GM20431 (cell line): Measurements from ENCODE around the gene SMYD2.

Source experiments
- in situ Hi-C: fragments of 300-500 bp; cut with MseI, MboI; formaldehyde crosslinking; loops from one replicate; pipeline ENCODE4 v1.15.0; 2020; ENCODE audit warnings: low sequenced_read_pairs; ENCODE audit not compliant: unreplicated experiment

SMYD2 gene, protein sequence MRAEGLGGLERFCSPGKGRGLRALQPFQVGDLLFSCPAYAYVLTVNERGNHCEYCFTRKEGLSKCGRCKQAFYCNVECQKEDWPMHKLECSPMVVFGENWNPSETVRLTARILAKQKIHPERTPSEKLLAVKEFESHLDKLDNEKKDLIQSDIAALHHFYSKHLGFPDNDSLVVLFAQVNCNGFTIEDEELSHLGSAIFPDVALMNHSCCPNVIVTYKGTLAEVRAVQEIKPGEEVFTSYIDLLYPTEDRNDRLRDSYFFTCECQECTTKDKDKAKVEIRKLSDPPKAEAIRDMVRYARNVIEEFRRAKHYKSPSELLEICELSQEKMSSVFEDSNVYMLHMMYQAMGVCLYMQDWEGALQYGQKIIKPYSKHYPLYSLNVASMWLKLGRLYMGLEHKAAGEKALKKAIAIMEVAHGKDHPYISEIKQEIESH

GRCh38 chr1:214281021-214281719, at the start of gene SMYD2:
Gene SMYD2 (plus strand): TSS chr1:214281159. CDS start chr1:214281255, 96 bp downstream.
- in situ Hi-C loops, result no loop called here

DNA sequence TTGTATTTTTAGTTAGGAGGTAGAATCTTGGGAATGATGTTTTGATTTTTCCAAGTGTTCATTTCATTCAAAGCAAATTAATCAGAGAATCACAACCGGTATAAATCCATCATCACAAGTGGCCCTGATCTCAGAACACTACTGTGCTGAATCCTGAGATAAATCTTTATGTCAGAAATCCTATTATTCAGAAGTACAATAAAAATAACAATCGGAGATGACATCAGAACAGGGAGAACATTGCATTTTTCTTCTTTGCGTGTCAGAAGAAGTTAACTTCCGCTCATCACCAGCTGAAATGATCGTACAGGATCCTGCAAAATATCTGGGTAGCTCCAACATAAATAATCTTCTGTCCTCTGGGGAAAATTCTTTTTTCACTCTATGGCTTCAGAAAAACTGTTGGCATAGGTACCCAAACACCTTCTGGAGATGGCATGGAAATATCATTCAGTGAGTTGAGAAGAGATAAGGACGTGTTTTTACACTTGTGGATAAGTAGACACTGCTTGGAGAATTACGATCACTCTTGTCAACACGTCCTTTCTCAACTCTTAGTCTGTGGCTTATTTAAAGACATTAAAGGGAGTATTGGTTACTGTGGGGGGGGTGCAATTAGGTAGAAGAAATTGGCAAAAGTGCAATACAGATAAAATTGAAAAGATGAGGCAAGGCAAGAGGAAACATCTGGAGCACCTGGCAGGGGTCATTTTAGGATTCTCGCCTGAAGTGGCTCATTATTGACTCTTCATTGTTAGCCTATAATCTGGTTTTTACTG, 46.9 kb upstream of the SMYD2 start:
- in situ Hi-C loops, result no loop called here

DNA sequence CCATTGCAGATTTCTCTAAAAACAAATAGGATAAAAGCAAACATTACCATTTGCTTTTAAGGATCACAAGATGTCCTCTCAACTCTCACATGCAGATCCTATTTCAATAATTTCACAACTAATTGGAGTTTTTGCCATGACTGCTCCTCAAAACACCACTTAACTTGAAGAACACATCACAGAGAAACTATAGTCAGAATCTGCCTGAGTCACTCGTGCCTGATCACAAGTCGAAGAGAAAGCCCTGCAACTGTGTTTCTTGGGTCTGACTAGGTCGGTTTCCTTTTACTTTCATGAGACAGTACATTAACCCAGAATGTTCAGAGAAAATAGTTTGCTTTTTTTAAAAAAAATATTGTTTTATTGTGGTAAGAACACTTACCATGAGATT, 46.3 kb upstream of the SMYD2 start:
- in situ Hi-C loops, result no loop called here

DNA sequence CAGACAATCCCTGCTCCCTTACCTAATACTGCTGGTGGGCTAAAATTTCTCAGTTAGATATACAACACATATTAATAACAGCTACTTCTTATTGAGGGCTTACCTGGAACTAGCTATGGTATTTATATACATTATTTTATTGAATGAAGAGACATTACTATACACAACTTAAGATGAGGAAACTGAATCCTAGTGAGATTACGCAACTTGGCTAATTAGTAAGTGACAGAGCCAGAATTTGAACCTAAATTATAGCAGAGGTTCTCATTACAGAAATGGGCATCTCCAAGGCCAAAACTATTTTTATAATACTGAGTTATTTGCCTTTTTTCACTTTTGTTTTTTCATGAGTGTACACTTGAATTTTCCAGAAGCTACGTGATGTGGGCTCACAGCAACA, 44.5 kb upstream of the SMYD2 start:
- in situ Hi-C loops, result no loop called here

- in situ Hi-C loops, result no loop called here
These were observed 39.9 kb upstream of the SMYD2 start for GRCh38 chr1:214241060-214241459.

GRCh38 chr1:214244252-214244651, 36.7 kb upstream of the SMYD2 start:
- in situ Hi-C loops, result no loop called here

GRCh38 chr1:214244841-214245240, 36.1 kb upstream of the SMYD2 start:
- in situ Hi-C loops, result no loop called here

DNA sequence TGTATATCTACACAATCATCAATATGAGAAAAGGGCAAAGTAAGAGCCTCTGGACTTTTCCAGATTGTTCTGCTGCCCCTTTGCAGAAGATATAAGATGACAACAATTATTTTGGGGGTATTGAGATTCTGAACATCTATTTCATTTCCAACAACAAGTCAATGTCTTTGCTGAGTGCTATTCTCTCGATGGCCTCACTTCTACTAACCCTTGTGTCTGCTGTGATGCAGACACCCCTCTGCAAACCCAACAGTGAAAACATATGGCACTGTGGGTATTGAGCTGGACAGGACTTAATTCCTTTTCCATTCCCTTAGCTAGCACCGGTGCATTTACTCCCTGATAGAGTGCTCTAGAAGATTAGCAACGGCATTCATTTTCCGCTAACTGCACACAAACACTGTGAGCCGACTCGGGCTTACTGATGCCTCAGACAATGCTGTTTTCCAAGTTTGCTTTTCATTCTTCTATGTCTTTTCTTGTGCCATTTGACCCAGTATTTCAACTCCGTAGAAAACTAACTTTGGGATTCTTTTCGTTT, 33.4 kb upstream of the SMYD2 start:
- in situ Hi-C loops, result no loop called here

- in situ Hi-C loops, result no loop called here
These were observed 32.5 kb upstream of the SMYD2 start for GRCh38 chr1:214248311-214249085.

DNA sequence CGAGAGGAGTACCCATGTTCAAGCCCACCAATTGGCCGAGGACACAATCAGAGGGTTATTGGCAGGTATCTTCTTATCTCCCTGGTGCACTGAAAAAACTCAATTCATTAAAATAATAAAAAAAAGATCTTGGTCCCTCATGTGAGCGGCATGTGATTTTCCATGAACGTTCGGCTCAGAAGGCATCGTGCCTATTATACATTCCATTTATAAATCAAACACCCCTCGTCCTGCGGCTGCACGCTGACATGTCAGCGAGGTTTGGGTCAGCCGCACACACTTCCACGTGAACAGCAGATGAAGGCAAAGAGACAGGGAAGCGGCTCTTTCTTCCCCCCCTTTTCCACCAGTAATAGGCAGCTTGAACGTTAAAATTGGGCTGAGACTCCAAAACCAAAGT, 31.3 kb upstream of the SMYD2 start:
- in situ Hi-C loops, result no loop called here

GRCh38 chr1:214251354-214251753, 29.6 kb upstream of the SMYD2 start:
- in situ Hi-C loops, result no loop called here

- in situ Hi-C loops, result no loop called here
These were observed 25.4 kb upstream of the SMYD2 start for GRCh38 chr1:214255509-214255908.

DNA sequence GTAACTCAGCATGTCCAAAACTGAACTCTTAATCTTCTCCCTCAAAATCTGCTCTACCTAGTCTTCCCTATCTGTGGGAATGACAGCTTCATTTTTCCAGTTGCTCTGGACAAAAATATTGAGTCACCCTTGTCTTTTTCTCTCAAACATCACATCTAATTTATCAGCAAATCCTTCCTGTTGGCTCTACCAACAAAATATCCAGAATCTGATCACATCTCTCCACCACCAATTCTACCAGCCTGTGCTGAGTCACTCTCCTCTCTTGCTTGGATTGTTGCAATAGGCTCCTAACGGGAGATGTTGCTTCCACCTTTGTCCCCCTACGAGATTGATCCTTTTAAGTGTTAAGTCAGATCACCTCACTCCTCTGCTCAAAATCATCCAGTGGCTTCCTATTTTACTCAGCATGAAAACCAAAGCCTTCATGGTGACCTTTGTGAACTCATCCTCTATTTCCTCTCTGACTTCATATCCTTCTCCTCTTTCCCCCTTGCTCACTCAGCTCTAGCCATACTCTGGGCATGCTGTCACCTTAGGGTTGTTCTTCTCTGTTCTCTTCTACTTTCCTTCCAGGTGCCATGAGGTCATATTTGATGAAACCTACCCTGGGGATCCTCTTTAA, 21.5 kb upstream of the SMYD2 start:
- in situ Hi-C loops, result no loop called here

GRCh38 chr1:214260561-214261205, 20.3 kb upstream of the SMYD2 start:
- in situ Hi-C loops, result no loop called here

- in situ Hi-C loops, result no loop called here
These were observed 19.5 kb upstream of the SMYD2 start for GRCh38 chr1:214261206-214262123.

DNA sequence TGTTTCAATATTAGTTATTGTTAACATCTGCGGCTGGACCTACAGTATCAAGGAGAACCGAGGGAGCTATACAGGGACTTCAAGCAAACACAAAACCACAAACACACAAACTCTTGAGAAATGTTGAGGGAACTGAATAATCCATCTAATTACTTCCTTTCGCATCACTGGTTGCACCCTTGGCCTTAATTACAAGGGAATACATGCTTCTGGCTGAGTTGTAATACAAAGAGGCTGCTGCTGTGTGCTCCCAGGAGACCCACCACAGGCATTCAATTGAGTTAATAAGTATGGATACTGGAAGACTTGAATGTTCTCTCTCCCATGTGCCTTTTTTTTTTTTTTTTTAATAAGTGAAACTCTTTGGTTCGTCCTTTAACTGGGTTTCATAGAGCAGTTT, 16.8 kb upstream of the SMYD2 start:
- in situ Hi-C loops, result no loop called here

DNA sequence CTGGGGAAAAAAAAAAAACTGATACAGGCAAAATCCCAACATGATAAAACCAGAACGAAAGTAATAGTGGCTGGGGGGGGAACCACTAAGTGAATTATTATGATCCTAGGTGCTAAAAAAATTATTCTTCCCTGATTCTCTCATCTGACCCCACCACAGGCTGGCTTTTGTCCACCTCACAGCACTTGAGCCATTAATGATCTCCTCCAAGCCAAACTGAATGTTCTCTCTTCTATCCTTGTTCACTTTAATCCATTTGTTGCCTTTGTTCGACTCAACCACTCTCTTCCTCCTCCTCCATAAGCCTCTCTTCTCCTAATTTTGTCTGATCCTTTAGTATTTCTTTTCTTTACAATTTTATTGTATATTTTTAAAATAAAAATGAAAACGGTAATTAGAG, 16.0 kb upstream of the SMYD2 start:
- in situ Hi-C loops, result no loop called here
